DOHH2 (cell line): ENCODE data around the gene MPZL3.

Experiments
- H3F3A ChIP-seq: fragments of 200-600 bp; sonication (generic), shearing (Covaris generic); 2 replicates; pipeline ENCODE4 v1.6.0; 2016; ENCODE audit warnings: antibody characterized with exemption, mild to moderate bottlenecking; ENCODE audit not compliant: control insufficient read depth, insufficient read depth
- H3K27ac ChIP-seq: fragments of 200-600 bp; sonication (generic); 2 replicates; pipeline ENCODE4 v1.5.1; 2014; ENCODE audit warnings: low read depth, mild to moderate bottlenecking, low read length, moderate library complexity
- H3K27me3 ChIP-seq: fragments of 200-600 bp; sonication (generic); 2 replicates; pipeline ENCODE4 v1.6.1; 2014; ENCODE audit warnings: mild to moderate bottlenecking, low read length, mixed read lengths; ENCODE audit not compliant: control insufficient read depth
- H3K36me3 ChIP-seq: fragments of 200-600 bp; sonication (generic); 2 replicates; pipeline ENCODE4 v1.6.1; 2014; ENCODE audit warnings: mild to moderate bottlenecking, low read length, moderate library complexity, mixed read lengths; ENCODE audit not compliant: control insufficient read depth
- H3K4me1 ChIP-seq: fragments of 200-600 bp; sonication (generic); 2 replicates; pipeline ENCODE4 v1.6.1; 2014; ENCODE audit warnings: mild to moderate bottlenecking, low read length, mixed read lengths; ENCODE audit not compliant: control insufficient read depth
- H3K4me2 ChIP-seq: fragments of 200-600 bp; sonication (generic); 2 replicates; pipeline ENCODE4 v1.6.0; 2014; ENCODE audit warnings: mild to moderate bottlenecking, low read length, moderate library complexity
- H3K4me3 ChIP-seq: fragments of 200-600 bp; sonication (generic); 2 replicates; pipeline ENCODE4 v1.5.1; 2014; ENCODE audit warnings: mild to moderate bottlenecking, low read length, mixed read lengths
- H3K79me2 ChIP-seq: fragments of 200-600 bp; sonication (generic); 2 replicates; pipeline ENCODE4 v1.6.1; 2014; ENCODE audit warnings: mild to moderate bottlenecking, low read length, mixed read lengths; ENCODE audit not compliant: control insufficient read depth
- H3K9me2 ChIP-seq: fragments of 200-600 bp; sonication (generic); replicated peaks from 2 replicates; pipeline ENCODE4 v1.6.1; 2014; ENCODE audit warnings: mild to moderate bottlenecking, low read length, mixed read lengths; ENCODE audit not compliant: control insufficient read depth
- H3K9me3 ChIP-seq: fragments of 200-600 bp; sonication (generic); 2 replicates; pipeline ENCODE4 v1.6.1; 2014; ENCODE audit warnings: antibody characterized with exemption, low read length, mixed read lengths; ENCODE audit not compliant: control insufficient read depth, insufficient read depth
- H4K20me1 ChIP-seq: fragments of 200-600 bp; sonication (generic); 2 replicates; pipeline ENCODE4 v1.6.0; 2014; ENCODE audit warnings: low read depth, mild to moderate bottlenecking, antibody characterized with exemption, low read length, moderate library complexity; ENCODE audit not compliant: control insufficient read depth, insufficient read depth
- EZH2phosphoT487 ChIP-seq: fragments of 200-600 bp; sonication (generic); IDR thresholded peaks from 2 replicates; pipeline ENCODE4 v1.6.1; 2017; ENCODE audit warnings: borderline replicate concordance, mild to moderate bottlenecking, antibody characterized with exemption, low read length, moderate library complexity, mixed read lengths
- TF ChIP-seq, protein P1 (sequence below): fragments of 200-600 bp; sonication (generic); IDR thresholded peaks from one replicate; pipeline ENCODE4 v1.5.1; 2014; ENCODE audit warnings: antibody characterized with exemption, mild to moderate bottlenecking, low read depth, low read length; ENCODE audit not compliant: poor library complexity, severe bottlenecking

Gene MPZL3

DNA sequence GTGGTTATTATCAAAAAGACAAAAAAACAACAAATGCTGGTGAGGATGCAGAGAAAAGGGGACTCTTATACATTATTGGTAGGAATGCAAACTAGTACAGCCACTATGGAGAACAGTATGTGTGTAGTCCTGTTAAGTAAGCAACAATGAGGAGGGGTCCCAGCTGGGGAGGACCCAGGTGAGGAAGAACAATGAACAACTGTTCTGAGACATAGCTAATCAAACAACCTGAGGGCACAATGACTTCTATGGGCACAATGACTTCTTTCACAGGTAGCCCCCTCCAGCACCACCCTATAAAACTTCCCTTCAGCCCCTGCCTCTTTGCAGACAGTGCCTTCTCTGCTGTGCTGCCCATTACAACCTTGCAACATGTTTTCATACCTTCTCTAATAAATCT lies 32.9 kb downstream of the MPZL3 start:
- no peaks in the 10 kb centered on the region for H3K9me2 ChIP-seq
- H3K4me1 ChIP-seq, result peaks cover 38% of the 10 kb centered on the region
- H4K20me1 ChIP-seq, result no peaks in the 10 kb centered on the region
- H3K9me3 ChIP-seq, result no peaks in the 10 kb centered on the region
- H3K79me2 ChIP-seq, result no peaks in the 10 kb centered on the region
- no peak overlapping the region for H3K4me3 ChIP-seq
- no peaks in the 10 kb centered on the region for H3K27me3 ChIP-seq
- TF ChIP-seq, protein P1, sequence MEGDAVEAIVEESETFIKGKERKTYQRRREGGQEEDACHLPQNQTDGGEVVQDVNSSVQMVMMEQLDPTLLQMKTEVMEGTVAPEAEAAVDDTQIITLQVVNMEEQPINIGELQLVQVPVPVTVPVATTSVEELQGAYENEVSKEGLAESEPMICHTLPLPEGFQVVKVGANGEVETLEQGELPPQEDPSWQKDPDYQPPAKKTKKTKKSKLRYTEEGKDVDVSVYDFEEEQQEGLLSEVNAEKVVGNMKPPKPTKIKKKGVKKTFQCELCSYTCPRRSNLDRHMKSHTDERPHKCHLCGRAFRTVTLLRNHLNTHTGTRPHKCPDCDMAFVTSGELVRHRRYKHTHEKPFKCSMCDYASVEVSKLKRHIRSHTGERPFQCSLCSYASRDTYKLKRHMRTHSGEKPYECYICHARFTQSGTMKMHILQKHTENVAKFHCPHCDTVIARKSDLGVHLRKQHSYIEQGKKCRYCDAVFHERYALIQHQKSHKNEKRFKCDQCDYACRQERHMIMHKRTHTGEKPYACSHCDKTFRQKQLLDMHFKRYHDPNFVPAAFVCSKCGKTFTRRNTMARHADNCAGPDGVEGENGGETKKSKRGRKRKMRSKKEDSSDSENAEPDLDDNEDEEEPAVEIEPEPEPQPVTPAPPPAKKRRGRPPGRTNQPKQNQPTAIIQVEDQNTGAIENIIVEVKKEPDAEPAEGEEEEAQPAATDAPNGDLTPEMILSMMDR, result no peak
- no peak for TF ChIP-seq EZH2phosphoT487
- H3K4me2 ChIP-seq, result no peak overlapping the region
- H3K27ac ChIP-seq, result no peak overlapping the region
- no peaks in the 10 kb centered on the region for H3K36me3 ChIP-seq
- H3F3A ChIP-seq, result no peaks in the 10 kb centered on the region

DNA sequence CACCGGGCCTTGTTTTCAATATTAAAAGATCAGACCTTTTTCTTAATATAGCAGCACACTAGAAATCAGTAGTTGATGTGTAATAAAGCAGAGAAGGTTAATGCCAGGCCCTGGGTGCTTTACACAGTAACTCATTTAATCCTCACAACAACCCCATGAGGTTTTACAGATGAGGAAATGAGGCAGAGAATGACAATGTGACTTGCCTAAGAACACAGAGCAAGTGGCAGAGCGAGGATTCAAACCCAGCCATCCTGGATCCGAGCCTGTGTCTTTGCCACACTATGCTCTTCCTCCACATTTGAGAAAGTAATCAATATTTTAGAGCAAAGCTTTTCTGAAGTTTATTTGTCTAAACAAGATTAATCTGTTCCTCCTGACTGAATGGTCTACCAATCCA lies 34.6 kb downstream of the MPZL3 start:
- H3K27me3 ChIP-seq, result no peaks in the 10 kb centered on the region
- H3K27ac ChIP-seq, result no peak overlapping the region
- H3K9me2 ChIP-seq, result no peaks in the 10 kb centered on the region
- no peak for TF ChIP-seq EZH2phosphoT487
- TF ChIP-seq, protein P1, result no peak
- H3K36me3 ChIP-seq, result no peaks in the 10 kb centered on the region
- H4K20me1 ChIP-seq, result no peaks in the 10 kb centered on the region
- H3K79me2 ChIP-seq, result no peaks in the 10 kb centered on the region
- 0 out of 2 replicates have a peak, but pooled peaks cover 2% of the 10 kb centered on the region for H3F3A ChIP-seq
- no peak overlapping the region for H3K4me3 ChIP-seq
- H3K4me1 ChIP-seq, result peaks cover 48% of the 10 kb centered on the region
- H3K9me3 ChIP-seq, result no peaks in the 10 kb centered on the region
- H3K4me2 ChIP-seq, result no peak overlapping the region

DNA sequence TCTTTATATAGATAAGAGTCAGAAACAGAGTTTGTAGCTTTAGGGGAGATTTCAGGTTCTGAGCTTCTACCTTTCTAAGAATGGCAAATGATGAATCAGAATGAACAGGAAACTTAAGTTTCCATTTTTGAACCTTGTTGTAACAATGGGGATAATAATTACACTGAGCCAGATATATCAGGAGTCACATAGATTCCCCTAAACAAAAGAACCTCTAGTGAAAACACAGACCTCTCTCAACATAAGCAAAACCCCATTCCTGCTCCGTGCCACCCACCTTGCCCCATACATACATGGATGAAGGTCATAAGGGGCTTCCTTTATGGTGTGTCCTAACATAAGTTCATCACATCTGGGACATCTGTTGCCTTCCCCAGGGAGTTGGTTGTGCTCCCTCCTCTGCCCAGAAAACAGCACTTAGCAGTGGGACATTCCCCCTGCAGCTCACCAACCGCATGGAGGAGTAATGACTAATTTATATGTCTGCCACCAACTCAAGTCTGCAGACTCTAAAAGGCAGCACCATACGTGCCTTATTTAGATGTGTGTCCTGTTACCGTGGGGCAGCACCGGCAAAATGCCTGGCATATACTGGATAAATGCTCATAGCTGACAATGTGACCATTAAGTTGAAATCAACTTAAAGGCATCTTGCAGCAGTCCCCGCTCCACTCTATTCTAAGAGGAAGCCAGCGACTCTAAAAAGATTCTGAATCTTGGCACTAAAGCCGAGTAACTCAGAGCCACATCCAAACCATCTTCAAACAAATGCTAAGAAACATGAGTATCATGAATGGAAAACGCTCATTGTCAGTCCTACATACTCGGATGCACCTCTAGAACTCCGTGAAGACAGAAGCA lies 35.3 kb downstream of the MPZL3 start:
- no peak for TF ChIP-seq EZH2phosphoT487
- TF ChIP-seq, protein P1, result no peak
- Histone ChIP-seq H3K4me1 (peaks cover 53% of the 10 kb centered on the region), H3K79me2 (no peaks in the 10 kb centered on the region), H3K27ac (no peak overlapping the region), H3K36me3 (no peaks in the 10 kb centered on the region), H3K9me2 (no peaks in the 10 kb centered on the region), H3K4me2 (peak overlapping the region; percentile 29), H4K20me1 (no peaks in the 10 kb centered on the region), H3K27me3 (no peaks in the 10 kb centered on the region), H3K9me3 (no peaks in the 10 kb centered on the region), H3K4me3 (no peak overlapping the region), H3F3A (0 out of 2 replicates have a peak, but pooled peaks cover 2% of the 10 kb centered on the region)
